Measurements from ENCODE around the gene DGKD. TPM values are rescaled to one million over a fixed set of nuclear protein-coding genes. Genes with fewer than 3 reads are reported as not detected.

The DGKD gene
- total and polyA plus RNA-seq, 9 of the 15 experiments (the other 6 are each of a cell fraction or from before 2014, with no cell fraction given) = 0.52 to 29.5 (median 10.6) TPM

- TF ChIP-seq ZNF280B (CRISPR knock-in tag; IDR thresholded peaks at IDR 0.05) (no peak), GTF3C2 (IDR thresholded peaks at IDR 0.05; ENCODE audit: borderline replicate concordance, extremely low read depth, insufficient read length) (no peak)
Observed at GRCh38 chr2:233460726-233461441, 106.6 kb downstream of the DGKD start (continued).

- intact Hi-C loops (cut with micrococcal nuclease) (no loop called here), in situ Hi-C loops (cut with MboI) (no loop called here)
- no peak overlapping the region for H3K27ac ChIP-seq (ENCODE audit: extremely low read depth, low read depth, low read length)
- ChIA-PET CTCF (ENCODE audit: low intra/inter-chr PET ratio) (no interaction called here), POLR2A (no interaction called here)
- no peak for DNase-seq (ENCODE audit: extremely low read depth in 1 of 4, low spot score in 3 of 4)
- FAIRE-seq = no peak
- H3K4me2 ChIP-seq (ENCODE audit: insufficient read depth, low read length) = no peak overlapping the region
- no peaks in the 10 kb centered on the region for H3K9me3 ChIP-seq (replicated peaks; ENCODE audit: control insufficient read depth, insufficient read depth, low read depth, low read length)
- BruUV-seq (replicated peaks) = no TSS peak
- no peak for ATAC-seq
- no peak overlapping the region for H3K4me3 ChIP-seq
- no peaks in the 10 kb centered on the region for H4K20me1 ChIP-seq (replicated peaks; ENCODE audit: control insufficient read depth, insufficient read depth, low read length)
- H3K4me1 ChIP-seq (replicated peaks in 1 of 2; ENCODE audit: control insufficient read depth in 2 of 2, insufficient read depth in 2 of 2, low read length in 2 of 2) = no peaks in the 10 kb centered on the region
- 0 out of 4 replicates have a peak overlapping the region, but pooled peaks of 1 of the 2 experiments have one; percentile 17 for H3K9ac ChIP-seq (ENCODE audit: insufficient read depth in 1 of 2, low read depth in 2 of 2, low read length in 2 of 2)
- no peaks in the 10 kb centered on the region for H3K27me3 ChIP-seq (ENCODE audit: control insufficient read depth in 2 of 2, insufficient read depth in 2 of 2, low read length in 2 of 2)
- H2AFZ ChIP-seq (ENCODE audit: low read depth, low read length) = no peak overlapping the region
- no peaks in the 10 kb centered on the region for H3K9me1 ChIP-seq (ENCODE audit: control insufficient read depth, insufficient read depth, low read length)
- H3K36me3 ChIP-seq (ENCODE audit: control insufficient read depth, insufficient read depth, low read length) = peaks cover 34% of the 10 kb centered on the region; the same call in 2 of the 3 replicates
- no peaks in the 10 kb centered on the region for H3K79me2 ChIP-seq (ENCODE audit: control insufficient read depth, insufficient read depth, low read length)
- WGBS (ENCODE audit: insufficient coverage, low coverage, missing lambda C conversion rate) = 87% methylated on average over 2 of the region's 8 CpGs
- no peak for TF ChIP-seq ZNF398 (CRISPR knock-in tag; IDR thresholded peaks at IDR 0.05)
- TF ChIP-seq PATZ1 (CRISPR knock-in tag; IDR thresholded peaks at IDR 0.05; ENCODE audit: borderline replicate concordance) = no peak
- no peak for TF ChIP-seq SRSF3 (IDR thresholded peaks at IDR 0.05; ENCODE audit: insufficient read depth, low read length)
- no peak for TF ChIP-seq CREB3L1 (IDR thresholded peaks at IDR 0.05; ENCODE audit: borderline replicate concordance, low read depth)
- TF ChIP-seq MXI1 (IDR thresholded peaks at IDR 0.05; ENCODE audit: low read depth, low read length) = no peak
- no peak for TF ChIP-seq SMARCC2 (IDR thresholded peaks at IDR 0.05; ENCODE audit: low read depth)
Observed at GRCh38 chr2:233461481-233461891, 107.2 kb downstream of the DGKD start.
